GM13977 (cell line): ENCODE measurements around the gene CRB1.

Experiments used
- DNase-seq: peaks from one replicate; pipeline ENCODE4 v3.0.0; 2012; ENCODE audit warnings: low spot score
- in situ Hi-C: fragments of 300-500 bp; cut with MboI; formaldehyde crosslinking; loops from one replicate; pipeline ENCODE4 v1.12.0; 2022; ENCODE audit warnings: low sequenced_read_pairs, low pct_unique_long_range_greater_than_20kb, mixed read lengths, inconsistent platforms; ENCODE audit not compliant: unreplicated experiment
- TF ChIP-seq, protein P1 (sequence below): IDR thresholded peaks from 2 replicates; pipeline ENCODE4 v1.5.1; 2012; ENCODE audit warnings: mild to moderate bottlenecking, control low read depth; ENCODE audit not compliant: insufficient read depth; ENCODE audit errors: extremely low read depth, missing control alignments

Gene CRB1

DNA sequence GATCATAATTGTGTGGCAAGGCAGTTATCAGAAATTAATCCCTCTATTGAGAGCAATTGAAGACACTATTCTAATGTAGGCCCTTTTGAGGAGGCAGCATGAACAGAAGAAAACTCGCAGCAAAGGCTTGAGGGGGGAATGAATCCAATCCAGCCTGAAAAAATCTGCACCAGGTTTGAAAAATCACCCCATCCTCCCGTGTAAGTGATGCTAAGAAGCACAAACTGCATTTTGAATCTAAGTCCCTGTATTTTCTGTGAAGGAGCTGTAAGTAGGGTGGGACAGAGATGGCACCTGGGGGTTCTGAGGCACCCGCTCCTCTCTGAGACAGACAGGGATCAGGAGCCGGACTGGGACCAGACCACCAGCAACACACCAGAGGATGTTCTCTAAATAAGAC lies at the start of gene CRB1:
Gene CRB1 (plus strand): TSS at position 241 of the 400 bp plus-strand sequence. CDS start 161 bp downstream, outside the sequence.
- DNase-seq: no peak
- in situ Hi-C loops: no loop called here
- TF ChIP-seq, protein P1, sequence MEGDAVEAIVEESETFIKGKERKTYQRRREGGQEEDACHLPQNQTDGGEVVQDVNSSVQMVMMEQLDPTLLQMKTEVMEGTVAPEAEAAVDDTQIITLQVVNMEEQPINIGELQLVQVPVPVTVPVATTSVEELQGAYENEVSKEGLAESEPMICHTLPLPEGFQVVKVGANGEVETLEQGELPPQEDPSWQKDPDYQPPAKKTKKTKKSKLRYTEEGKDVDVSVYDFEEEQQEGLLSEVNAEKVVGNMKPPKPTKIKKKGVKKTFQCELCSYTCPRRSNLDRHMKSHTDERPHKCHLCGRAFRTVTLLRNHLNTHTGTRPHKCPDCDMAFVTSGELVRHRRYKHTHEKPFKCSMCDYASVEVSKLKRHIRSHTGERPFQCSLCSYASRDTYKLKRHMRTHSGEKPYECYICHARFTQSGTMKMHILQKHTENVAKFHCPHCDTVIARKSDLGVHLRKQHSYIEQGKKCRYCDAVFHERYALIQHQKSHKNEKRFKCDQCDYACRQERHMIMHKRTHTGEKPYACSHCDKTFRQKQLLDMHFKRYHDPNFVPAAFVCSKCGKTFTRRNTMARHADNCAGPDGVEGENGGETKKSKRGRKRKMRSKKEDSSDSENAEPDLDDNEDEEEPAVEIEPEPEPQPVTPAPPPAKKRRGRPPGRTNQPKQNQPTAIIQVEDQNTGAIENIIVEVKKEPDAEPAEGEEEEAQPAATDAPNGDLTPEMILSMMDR: no peak

DNA sequence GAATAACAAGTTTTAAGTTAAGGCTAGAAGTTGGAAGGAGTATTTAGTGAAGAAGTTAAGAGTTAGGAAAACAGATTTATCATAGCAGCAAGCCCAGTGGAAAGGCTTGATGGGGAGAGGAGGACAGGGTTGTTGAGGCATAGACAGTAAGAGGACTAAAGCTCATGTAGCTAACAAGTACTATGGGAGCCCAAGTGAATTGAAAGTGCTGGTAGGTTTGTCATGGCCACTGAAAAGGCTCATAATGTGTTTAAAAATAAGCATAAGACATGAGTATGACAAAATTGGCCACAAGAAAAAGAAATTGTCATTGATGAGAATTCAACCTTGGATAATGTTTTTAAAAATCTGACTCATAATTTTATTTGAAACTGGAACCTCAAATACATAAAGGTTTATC lies 49.2 kb upstream of the CRB1 start:
- TF ChIP-seq, protein P1: no peak
- in situ Hi-C loops: no loop called here
- DNase-seq: no peak

DNA sequence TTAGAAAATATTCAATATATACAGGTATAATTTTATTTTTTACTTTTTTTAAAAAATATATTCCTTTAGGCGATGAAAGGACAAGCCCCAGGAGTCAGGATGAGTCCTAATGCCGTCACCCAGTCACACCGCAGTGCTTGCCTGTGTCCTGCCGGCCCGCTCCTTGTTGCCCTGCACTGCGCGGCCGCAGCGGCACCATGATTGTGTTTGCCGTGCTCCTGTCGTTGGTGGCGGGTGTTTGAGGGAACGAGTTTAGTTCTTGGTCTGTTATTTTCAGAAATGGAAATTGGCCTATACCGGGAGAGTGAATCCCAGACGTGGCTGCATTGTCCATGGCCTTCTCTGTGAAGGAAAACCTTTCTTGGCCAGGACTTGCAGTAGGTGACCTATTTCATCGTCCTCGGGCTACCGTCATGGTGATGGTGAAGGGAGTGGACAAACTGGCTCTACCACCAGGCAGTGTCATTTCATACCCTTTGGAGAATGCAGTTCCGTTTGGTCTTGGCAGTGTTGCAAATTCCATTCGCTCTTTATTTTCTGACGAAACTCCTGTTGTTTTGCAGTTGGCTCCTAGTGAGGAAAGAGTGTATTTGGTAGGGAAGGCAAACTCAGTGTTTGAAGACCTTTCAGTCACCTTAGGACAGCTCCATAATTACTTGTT lies 45.9 kb upstream of the CRB1 start:
- in situ Hi-C loops: no loop called here
- TF ChIP-seq, protein P1: no peak
- no peak for DNase-seq

DNA sequence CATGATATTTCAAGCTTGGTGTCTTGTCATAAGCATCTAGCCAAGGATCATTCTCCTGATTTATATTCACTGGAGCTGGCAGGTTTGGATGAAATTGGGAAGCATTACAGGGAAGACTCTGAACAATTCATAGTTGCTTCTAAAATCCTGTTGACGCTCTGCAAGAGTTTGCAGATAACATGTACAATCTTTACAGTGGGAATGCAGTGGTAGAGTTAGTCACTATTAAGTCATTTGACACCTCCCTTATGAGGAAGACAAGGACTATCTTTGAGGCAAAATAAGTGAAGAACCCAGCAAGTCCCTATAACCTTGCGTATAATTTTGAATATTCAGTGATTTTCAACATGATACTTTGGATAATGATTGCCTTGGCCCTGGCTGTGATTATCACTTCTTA lies 45.3 kb upstream of the CRB1 start:
- in situ Hi-C loops: no loop called here
- DNase-seq: no peak
- TF ChIP-seq, protein P1: no peak

DNA sequence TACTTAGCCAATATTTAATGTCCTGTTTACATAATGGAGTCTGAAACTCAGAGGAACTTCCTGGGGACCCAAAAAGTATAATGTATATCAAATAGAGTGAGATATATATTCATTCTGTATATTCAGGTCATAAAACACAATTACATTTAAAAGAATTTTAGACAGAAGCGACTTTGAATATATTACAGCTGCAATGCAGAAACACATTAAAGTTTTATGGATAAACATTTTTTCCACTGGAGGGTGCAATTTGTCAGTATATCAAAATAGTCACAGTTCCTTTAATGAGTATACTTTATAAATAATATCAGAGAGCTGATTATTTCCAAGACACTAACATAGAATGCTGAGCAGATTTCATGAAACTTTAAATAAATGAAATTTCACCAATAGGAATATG lies 43.9 kb upstream of the CRB1 start:
- TF ChIP-seq, protein P1: no peak
- in situ Hi-C loops: no loop called here
- DNase-seq: no peak

DNA sequence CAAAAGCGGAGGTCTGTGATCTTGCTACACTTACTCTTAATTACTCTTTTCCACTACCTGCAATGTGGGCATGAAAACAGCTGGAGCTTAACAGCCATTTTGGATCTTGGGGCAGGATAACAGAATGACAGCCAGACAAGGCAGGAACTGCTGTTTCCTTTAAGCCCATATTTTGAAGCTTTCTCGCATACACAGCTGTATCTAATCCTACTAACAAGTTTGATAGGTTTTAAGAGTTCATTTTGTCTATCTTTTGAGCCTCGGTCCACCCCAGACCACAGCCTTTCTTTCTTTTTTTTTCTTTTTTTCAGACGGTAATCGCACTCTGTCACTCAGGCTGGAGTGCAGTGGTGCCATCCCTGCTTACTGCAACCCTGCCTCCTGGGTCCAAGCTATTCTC lies 42.4 kb upstream of the CRB1 start:
- TF ChIP-seq, protein P1: no peak

DNA sequence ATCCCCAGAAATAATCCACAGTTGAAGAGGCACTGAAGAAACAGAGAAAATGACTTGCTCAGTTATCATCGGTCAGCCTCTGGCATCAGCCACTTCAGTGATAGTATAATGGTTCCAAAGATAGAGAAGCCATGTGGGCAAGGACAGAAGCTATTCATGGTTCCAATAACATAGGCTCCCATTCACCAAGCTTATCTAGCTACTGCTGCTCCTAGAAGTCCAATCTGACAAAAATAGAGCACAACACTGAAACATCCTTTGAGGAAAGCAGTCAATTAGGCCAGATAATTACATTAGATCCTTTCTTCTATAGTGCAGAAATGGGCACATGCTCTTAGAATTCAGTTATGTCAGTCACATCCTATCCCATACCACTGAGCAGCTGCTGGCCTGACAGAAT lies 33.5 kb upstream of the CRB1 start:
- TF ChIP-seq, protein P1: no peak
- in situ Hi-C loops: no loop called here
- DNase-seq: no peak

More for the DNA sequence above, 42.4 kb upstream of the CRB1 start:
- no peak for DNase-seq
- in situ Hi-C loops: no loop called here
